HG03039 (cell line): ENCODE results near the gene ZMYND8.
"Not testable (repeated sequence)": the region's sequence is repeated elsewhere in the genome, so short reads cannot be mapped to it uniquely, and the experiment has no call there.

Source experiments
- ATAC-seq: cut with Tn5 transposase; IDR thresholded peaks from one replicate; pipeline ENCODE4 v1.9.1; 2021; ENCODE audit warnings: mild to moderate bottlenecking, moderate library complexity; ENCODE audit not compliant: unreplicated experiment

ZMYND8 gene

DNA sequence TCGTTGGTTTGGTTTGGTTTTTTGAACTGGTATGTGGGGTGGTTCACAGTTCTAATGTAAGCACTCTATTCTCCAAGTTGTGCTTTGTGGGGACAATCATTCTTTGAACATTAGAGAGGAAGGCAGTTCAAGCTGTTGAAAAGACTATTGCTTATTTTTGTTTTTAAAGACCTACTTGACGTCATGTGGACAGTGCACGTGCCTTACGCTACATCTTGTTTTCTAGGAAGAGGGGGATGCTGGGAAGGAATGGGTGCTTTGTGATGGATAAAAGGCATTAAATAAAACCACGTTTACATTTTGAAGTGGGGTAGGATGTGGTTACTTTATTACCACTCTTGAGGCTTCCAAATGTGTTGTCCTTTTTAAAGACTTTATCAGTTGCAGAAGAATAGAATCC is 168.0 kb downstream of the ZMYND8 start:
- no peak for ATAC-seq

DNA sequence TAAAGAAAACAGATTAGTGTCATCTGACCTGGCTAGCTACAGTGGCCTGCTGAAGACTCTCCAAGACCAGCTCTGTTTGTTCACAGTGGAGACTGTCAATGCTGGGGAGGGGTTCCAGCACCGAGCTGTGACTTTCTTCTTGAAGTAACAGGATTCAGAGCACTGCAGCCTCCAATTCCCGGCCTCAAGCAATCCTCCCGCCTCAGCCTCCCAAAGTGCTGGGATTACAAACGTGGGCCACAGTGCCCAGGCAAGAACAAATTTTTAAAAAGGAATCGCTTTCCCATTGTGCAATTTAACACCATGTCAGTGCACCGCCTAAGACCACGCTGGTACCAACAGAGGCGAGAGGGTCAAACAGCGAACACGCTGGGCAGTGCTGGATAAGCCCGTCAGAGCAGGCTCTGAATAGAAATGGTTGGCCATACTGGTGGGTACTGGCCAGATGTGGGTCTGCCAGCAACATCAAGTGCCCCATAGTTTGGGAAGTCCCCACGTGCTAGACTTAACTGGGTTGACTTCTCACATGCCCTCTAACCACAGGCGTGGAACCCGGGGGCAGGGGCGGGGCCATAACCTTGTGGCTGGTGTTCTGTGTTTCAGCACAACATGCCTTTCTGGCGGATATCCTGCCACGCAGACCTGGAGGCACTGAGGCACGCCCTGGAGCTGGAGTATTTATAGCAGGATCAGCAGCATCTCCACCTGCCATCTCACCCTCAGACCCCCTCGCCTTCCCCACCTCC is 168.9 kb downstream of the ZMYND8 start:
- ATAC-seq, result no peak

DNA sequence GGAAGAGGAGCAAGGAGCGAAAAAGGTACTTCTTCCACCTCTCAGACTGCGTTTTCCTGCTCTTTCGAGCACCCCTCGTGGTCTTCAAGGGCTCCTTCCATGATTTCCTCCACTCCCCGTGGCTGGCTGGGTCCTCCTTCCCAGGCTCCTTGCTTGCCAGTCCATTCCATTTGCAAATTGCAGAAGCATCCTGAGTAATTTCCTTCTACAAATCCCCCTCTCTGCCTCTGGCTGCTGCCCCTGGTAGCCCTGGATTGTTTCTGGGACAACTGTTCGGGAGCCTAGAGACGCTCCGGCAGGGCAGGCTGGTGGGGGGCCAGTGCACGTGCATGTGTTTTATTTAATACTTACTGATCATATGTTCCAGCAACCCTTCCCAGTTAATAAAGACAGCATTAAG is 173.1 kb downstream of the ZMYND8 start:
- no peak for ATAC-seq

DNA sequence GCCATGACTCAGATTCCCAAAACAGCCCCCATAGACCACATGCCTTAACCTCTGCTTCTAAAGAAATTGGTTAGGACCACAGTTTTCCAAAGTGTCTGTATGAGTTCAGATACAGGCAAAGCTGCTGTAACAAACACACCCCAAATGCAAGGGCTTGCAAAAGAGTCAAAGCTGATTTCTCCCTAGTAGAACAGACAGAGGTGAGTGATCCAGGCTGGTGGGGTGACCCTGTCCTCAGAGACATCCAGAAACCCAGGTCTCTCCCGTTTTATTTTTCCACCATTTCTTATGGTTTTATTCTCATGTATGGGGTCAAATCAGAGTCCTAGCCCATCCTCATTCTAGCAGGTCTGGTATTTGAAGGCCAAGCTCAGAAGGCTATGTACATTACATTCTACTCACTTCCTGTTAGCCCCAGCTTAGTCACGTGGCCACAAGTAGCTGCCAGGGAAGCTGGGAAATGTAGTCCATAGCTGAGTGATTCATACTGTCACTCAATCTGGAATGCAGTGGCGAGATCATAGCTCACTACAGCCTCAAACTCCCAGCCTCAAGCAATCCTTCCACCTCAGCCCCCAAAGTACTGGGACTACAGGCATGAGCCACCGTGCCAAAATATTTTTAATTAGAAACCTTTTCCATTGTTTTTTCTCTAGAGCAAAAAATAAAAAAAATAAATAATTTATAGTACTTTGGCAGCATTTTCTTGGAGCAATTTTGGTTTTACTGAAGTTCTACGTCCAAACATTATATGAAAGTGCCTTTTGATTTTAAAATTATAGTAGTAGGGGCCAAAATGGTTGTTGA is 175.2 kb downstream of the ZMYND8 start:
- no peak for ATAC-seq

DNA sequence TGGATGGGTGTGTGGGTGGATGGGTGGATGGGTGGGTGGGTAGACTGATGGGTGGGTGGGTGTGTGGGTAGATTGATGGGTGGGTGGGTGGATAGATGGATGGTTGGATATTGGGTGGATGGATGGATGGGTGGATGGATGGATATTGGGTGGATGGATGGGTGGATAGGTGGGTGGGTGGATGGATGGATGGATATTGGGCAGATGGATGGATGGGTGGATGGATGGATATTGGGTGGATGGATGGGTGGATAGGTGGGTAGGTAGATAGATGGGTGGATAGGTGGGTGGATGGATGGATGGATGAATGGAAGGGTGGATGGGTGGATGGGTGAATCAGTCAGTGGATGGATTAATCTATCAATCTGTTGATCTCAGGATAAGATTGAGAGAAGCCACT is 177.2 kb downstream of the ZMYND8 start:
- ATAC-seq, result no peak

DNA sequence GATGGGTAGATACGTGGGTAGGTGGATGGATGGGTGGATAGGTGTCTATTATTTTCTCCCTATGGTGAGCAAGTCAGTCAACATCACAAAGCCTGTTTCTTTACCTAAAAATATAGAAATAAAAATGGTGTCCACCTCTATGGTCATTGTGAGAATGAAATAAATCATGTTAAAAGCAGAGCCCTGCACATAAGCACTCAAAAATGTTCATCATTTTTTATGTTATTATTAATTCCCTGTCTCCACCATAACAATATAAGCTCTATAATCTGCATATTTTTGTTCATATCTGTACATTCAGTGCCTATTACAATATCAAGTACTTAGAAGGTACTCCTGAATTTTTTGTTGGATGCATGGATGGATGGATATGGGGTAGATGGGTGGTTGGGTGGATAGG is 177.6 kb downstream of the ZMYND8 start:
- ATAC-seq, result no peak

DNA sequence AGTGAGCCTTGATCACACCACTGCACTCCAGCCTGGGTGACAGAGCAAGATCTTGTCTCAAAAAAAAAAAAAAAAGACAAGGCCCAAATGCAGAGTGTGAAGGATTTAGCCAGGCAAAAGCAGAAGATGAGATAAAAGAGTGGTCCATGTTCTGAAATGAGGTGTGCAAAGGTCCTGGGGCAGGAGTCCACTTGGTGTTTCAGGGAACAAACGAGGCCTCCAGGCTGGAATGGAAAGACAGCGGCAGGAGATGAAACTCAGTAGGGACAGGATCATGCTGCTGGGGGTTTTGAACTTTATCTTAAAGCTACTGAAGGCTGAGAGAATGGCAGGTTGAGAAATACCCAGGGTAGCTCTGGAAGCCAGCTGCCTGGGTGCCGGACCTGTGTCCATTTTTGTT is 178.2 kb downstream of the ZMYND8 start:
- no peak for ATAC-seq

DNA sequence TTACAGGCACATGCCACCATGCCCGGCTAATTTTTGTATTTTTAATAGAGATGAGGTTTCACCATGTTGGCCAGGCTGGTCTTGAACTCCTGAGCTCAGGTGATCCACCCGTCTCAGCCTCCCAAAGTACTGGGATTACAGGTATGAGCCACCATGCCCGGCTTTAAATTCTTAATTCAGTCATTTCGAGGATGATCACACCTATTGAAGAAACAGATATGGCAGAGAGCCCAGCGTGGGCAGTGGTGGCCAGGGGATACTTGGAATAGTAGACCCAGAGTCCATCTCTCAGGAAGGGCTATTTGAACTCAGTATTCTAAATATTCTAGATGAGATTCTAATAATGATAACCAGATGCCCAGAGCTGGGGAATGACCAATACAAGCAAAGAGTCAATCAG is 180.3 kb downstream of the ZMYND8 start:
- not testable (repeated sequence) for ATAC-seq

DNA sequence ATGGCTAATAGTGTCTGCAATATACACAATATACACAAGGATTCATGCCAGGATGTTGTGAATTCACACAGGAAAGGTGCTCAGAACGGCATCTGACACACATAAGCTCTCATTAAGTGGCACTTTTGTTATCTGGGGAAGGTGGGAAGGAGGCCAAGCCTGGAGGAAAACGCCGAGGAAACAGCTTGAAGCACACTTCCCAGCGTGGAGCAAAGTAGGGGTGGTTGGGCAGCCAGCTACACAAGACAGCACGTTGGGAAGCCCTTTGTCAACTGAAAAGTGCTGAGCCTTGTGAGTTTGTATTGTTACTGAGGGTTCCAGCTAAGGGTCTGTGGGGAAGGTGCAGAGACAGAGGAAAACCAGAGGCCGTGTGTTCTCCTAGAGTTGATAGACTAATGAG is 181.0 kb downstream of the ZMYND8 start:
- no peak for ATAC-seq

DNA sequence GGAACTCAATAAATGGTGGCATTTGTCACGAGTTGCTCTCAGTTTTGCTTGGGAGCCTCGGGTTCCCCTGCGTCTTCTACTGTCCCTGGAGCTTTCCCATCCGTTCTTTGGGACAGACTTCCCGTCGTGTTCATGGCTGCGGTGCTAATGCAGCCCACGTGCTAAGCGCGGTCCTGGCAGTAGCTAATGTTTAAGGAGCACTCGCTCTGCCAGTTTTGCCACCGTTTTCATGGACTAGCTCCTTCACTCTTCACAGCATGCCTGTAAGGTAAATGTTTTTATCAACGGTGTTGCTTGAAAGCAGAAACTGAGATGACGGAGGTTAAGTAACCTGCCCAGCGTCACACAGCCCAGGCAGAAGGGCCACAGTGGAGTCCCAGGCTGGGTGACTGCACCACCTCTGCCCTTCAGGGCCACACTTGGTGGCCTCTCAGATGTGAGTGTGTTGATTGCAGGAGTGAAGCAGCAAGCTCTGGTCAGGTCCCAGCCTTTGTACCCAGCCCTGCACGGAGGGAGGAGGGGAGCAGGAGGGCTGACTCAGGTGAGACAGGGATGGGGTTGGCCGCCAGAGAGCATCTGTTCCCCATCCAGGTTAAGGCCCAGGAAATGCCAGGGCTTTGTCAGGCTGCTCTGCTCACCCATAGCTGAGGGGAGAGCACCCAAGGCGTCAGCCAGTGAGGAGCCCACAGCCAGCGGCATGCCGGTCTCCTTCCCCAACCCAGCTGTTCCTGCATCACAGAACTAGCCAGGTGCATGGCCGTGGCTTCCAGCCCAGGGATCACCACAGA is 181.8 kb downstream of the ZMYND8 start:
- no peak for ATAC-seq

DNA sequence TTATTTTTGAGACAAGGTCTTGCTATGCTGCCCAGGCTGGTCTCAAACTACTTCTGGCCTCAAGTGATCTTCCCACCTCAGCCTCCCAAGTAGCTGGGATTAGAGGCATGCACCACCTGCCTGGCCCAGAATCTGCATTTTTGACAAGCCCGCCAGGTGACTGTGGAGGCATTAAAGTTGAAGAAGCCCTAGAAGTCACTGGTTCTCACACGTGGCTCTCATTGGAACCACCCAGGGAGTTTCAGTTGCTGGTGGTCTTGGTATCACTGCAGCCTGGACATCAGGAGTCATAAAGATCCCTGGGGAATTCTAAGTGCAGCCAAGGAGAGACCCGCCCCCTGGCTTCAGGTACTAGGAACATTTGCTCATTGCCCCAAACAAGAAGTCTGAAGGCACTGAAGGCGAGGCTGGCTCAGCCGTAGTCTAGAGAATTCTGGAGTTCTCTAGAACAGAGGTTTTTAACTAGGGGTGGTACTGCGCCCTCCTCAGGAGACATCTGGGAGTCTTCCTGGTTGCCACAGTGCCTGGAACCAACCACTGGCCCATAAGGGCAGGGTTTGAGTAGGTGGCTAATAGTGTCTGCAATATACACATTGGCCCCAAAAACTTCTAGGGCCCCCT is 182.8 kb downstream of the ZMYND8 start:
- ATAC-seq, result no peak

DNA sequence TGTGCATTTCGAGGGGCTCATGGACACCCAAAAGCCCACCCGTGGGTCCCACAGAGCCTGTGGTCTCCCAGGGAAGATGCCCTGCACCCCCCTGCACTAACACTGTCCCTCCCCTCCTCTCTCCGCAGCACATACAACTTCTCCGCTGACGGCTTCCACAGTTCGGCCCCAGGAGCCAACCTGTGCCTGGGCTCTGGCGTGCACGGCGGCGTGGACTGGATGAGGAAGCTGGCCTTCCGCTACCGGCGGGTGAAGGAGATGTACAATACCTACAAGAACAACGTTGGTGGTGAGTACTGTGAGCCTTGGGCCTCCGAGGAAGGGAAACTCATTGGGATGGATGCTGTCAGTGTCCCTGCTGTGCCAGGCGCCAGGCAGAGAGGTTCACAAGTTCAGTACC is 183.9 kb downstream of the ZMYND8 start:
- ATAC-seq, result no peak

DNA sequence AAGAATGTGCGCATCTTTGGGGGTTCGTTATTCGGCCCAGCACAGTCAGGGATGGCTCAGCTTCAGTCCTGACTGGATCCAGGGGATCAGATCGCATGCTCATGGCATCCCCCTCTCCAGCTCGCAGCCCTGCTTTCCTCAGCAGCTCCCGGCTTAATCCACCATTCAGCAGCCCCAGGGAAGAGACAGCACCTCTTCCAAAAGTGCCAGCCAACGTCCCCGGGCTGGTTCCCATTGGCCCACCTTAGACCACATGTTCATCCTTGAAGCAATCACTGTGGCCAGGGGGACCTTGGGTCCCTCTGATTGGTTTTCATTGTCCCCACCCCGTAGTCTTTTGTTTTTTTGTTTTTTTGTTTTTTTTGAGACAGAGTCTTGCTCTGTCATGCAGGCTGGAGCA is 188.7 kb downstream of the ZMYND8 start:
- no peak for ATAC-seq

DNA sequence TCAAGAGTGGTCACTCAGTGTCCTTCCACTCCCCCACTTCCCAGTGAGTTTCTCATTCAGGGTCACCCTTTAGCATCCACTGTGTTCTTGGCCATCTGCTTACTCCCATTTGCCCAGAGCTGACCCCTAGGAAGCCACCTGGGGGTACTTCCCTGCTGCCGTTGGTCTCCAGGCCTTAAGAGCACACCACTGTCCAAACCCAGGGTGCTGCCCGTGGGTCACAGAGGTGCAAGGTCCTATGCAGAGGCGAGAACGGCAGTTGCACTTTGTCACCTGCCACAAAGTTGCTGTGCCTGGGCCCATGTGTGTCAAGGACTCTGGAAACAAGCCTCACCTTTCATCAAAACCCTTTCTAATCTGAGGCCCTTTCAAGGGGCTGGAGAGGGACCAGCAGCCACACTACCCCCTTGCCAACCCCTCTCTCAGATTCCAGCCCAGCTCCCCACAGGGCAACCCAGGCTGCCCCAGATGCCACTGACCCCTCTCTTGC is 191.1 kb downstream of the ZMYND8 start:
- no peak for ATAC-seq

DNA sequence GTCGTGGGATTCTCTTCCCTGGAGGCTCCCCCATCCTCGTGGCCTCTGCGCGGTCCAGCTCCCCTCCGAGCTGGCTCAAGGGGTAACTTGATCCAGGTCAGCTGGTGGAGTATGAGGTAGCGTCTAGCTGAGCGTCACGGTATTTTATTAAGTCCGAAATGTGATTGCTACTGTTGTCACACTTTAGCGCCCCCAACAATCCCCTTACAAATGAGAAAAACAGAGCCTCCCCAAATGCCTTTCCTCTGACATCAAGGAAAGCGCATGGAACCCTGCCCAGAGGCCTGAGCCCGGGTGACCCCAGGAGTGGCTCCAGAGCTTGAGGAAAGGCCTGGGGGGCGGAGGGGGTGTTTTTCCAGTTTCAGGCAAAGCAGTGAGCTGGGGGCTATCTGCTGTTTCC is 192.4 kb downstream of the ZMYND8 start:
- no peak for ATAC-seq

DNA sequence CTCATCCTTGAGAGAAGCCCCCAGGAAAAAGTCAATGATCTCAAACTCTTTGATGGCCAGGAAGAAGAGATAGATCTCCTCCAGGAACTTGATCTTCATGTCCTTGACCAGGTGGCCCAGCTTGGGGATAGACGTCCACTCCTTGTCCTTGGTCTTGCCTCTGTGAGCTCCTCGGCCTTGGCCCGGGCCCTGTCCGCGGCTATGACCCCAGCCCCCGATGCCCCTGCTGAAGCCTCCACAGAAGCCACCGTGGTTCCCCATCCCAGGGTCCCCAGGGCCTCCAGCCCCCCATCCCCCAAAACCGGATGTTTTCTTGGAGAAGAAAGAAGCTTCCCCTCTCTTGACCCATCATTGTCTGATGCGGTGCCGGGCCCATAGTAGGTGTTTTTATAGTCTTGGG is 195.1 kb downstream of the ZMYND8 start:
- no peak for ATAC-seq

DNA sequence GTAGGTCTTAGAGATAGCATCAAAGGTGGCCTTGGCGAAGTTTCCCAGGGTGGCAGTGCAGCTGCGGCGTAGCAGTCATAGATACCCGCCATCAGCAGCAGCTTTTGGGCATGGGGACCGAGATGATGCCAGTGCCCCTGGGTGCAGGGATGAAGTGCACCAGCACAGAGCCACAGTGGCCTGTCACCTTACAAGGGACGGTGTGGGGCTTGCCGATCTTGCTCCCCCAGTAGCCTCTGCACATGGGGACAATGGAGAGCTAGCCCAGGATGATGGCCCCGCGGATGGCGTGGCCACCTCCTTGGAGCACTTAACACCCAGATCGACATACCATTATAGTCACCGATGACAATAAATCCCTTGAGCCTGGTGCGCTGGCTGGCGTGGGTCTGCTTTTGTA is 195.5 kb downstream of the ZMYND8 start:
- no peak for ATAC-seq

DNA sequence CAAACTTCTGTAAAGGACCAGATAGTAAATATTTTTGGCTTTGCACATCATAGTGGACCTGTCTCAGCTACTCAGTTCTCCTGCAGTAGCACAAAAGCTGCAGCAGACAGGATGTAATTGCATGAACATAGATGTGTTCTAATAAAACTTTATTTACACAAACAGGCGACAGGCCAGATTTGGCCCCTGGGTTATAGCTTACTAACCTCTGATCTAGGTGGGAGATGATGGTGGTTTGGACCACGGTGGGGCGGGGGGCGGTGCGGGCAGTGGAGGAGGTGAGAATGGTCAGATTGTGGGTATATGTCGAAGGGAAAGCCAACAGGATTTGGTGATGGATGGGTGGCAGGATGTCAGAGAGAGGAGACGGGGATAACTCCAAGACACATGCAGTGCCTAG is 196.3 kb downstream of the ZMYND8 start:
- no peak for ATAC-seq
